ENCODE data around the gene ZBTB16. TPM values are rescaled to one million over a fixed set of nuclear protein-coding genes. Genes with fewer than 3 reads are reported as not detected.

ZBTB16 gene
- total RNA-seq, 1 experiment from 2014 or later: 0.21 TPM

GRCh38 chr11:114061681-114062049, 2.2 kb downstream of the ZBTB16 start:
- Histone ChIP-seq H3K27me3 (ENCODE audit: control insufficient read depth, insufficient read depth, low read length) (peaks cover 42% of the 10 kb centered on the region), H3K9me3 (ENCODE audit: control insufficient read depth, insufficient read depth, low read depth, low read length) (no peaks in the 10 kb centered on the region), H3K27ac (ENCODE audit: low read length) (no peak overlapping the region), H3K36me3 (ENCODE audit: control insufficient read depth, insufficient read depth, low read length) (no peaks in the 10 kb centered on the region), H3K4me3 (ENCODE audit: low read depth in 2 of 2, low read length in 2 of 2) (peak overlapping the region in 1 of 2 experiments; percentile 60; a peak in 2 of 4 replicates), H3K4me1 (ENCODE audit: control insufficient read depth, insufficient read depth, low read length) (no peaks in the 10 kb centered on the region)
- TF ChIP-seq TCF7L2 (IDR thresholded peaks at IDR 0.05; ENCODE audit: low read depth, low read length) (no peak), SIN3A (IDR thresholded peaks at IDR 0.05; ENCODE audit: borderline replicate concordance, insufficient read depth, low read depth, low read length) (no peak), POLR2AphosphoS5 (IDR thresholded peaks at IDR 0.05; ENCODE audit: low read depth, low read length) (no peak), CTCF (IDR thresholded peaks at IDR 0.05) (no peak), REST (IDR thresholded peaks at IDR 0.05; ENCODE audit: insufficient read depth in 1 of 2, low read depth in 2 of 2, low read length in 1 of 2) (no peak)
- CTCF ChIA-PET: no interaction called here
- ATAC-seq (0 out of 2 replicates have a peak, but pooled peaks have one; percentile 3), DNase-seq (ENCODE audit: low read depth, low spot score) (no peak)
- in situ Hi-C loops (cut with HindIII; ENCODE audit: low pct_unique_long_range_greater_than_20kb, low sequenced_read_pairs) (no loop called here), intact Hi-C loops (cut with micrococcal nuclease; ENCODE audit: unreplicated experiment) (no loop called here)
- POLR2A ChIA-PET: no interaction called here
- no TSS peak for BruUV-seq (replicated peaks)

- intact Hi-C loops (cut with micrococcal nuclease; ENCODE audit: unreplicated experiment): no loop called here
- TF ChIP-seq REST (IDR thresholded peaks at IDR 0.05; ENCODE audit: insufficient read depth in 1 of 2, low read depth in 2 of 2, low read length in 1 of 2): no peak
- no peak for TF ChIP-seq SIN3A (IDR thresholded peaks at IDR 0.05; ENCODE audit: borderline replicate concordance, insufficient read depth, low read depth, low read length)
- TF ChIP-seq POLR2AphosphoS5 (IDR thresholded peaks at IDR 0.05; ENCODE audit: low read depth, low read length): no peak
- no peak for TF ChIP-seq CTCF (IDR thresholded peaks at IDR 0.05)
- TF ChIP-seq TCF7L2 (IDR thresholded peaks at IDR 0.05; ENCODE audit: low read depth, low read length): no peak
- no peak for DNase-seq (ENCODE audit: low read depth, low spot score)
- H3K27me3 ChIP-seq (ENCODE audit: control insufficient read depth, insufficient read depth, low read length): peaks cover 36% of the 10 kb centered on the region
- no peaks in the 10 kb centered on the region for H3K36me3 ChIP-seq (ENCODE audit: control insufficient read depth, insufficient read depth, low read length)
- no peak overlapping the region for H3K27ac ChIP-seq (ENCODE audit: low read length)
- no peak for ATAC-seq
- H3K4me1 ChIP-seq (ENCODE audit: control insufficient read depth, insufficient read depth, low read length): no peaks in the 10 kb centered on the region
- H3K9me3 ChIP-seq (ENCODE audit: control insufficient read depth, insufficient read depth, low read depth, low read length): no peaks in the 10 kb centered on the region
- ChIA-PET POLR2A (no interaction called here), CTCF (no interaction called here)
- no TSS peak for BruUV-seq (replicated peaks)
- in situ Hi-C loops (cut with HindIII; ENCODE audit: low pct_unique_long_range_greater_than_20kb, low sequenced_read_pairs): no loop called here
- H3K4me3 ChIP-seq (ENCODE audit: low read depth in 2 of 2, low read length in 2 of 2): no peak overlapping the region
Measured at GRCh38 chr11:114062272-114062671, 2.8 kb downstream of the ZBTB16 start.

Data from Panc1 (cell line).